ENCODE data around the gene GGNBP2. TPM values are rescaled to one million over a fixed set of nuclear protein-coding genes. Genes with fewer than 3 reads are reported as not detected.

The GGNBP2 gene
- total RNA-seq, 6 experiments from 2014 or later: 53.1 to 62.8 (median 54.2) TPM

GRCh38 chr17:36498560-36499300 lies 46.0 kb upstream of the GGNBP2 start:
- Mint-ChIP-seq H3K4me1 (ENCODE audit: low read depth) (peaks cover 15% of the 10 kb centered on the region), H3K4me3 (no peak overlapping the region), H3K9me3 (no peaks in the 10 kb centered on the region), H3K36me3 (ENCODE audit: low read depth) (peaks cover 24% of the 10 kb centered on the region), H3K27me3 (ENCODE audit: insufficient read depth) (no peaks in the 10 kb centered on the region), H3K27ac (no peak overlapping the region)
- DNase-seq: no peak
- TF ChIP-seq, protein P1, sequence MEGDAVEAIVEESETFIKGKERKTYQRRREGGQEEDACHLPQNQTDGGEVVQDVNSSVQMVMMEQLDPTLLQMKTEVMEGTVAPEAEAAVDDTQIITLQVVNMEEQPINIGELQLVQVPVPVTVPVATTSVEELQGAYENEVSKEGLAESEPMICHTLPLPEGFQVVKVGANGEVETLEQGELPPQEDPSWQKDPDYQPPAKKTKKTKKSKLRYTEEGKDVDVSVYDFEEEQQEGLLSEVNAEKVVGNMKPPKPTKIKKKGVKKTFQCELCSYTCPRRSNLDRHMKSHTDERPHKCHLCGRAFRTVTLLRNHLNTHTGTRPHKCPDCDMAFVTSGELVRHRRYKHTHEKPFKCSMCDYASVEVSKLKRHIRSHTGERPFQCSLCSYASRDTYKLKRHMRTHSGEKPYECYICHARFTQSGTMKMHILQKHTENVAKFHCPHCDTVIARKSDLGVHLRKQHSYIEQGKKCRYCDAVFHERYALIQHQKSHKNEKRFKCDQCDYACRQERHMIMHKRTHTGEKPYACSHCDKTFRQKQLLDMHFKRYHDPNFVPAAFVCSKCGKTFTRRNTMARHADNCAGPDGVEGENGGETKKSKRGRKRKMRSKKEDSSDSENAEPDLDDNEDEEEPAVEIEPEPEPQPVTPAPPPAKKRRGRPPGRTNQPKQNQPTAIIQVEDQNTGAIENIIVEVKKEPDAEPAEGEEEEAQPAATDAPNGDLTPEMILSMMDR (IDR thresholded peaks at IDR 0.05): no peak

DNA sequence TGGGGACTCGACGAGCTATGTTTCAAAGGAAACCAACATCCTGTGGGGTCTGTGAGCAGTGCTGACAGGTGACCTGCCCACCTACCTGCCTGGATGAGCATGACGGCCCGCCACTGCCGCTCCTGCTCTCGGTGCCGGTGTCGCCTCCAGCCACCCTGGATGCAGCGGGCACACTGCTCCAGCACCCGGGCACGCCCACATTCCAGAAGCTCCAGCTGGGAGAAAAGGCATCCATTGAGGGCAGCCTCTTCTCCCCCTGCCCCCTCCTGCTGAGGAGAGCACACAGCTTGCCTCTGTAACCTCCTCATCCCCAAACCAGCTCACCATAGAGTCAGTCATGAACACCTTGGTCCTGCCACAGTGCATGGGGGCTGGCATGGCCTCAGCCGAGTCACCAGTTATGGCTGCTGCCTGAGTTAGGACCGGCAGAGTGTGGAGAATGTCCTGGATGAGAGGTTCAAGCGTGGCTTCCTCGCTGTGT lies 43.9 kb upstream of the GGNBP2 start:
- H3K4me3 Mint-ChIP-seq: no peak overlapping the region
- no peaks in the 10 kb centered on the region for H3K9me3 Mint-ChIP-seq
- H3K36me3 Mint-ChIP-seq (ENCODE audit: low read depth): peaks cover 21% of the 10 kb centered on the region
- peaks cover 9% of the 10 kb centered on the region for H3K4me1 Mint-ChIP-seq (ENCODE audit: low read depth)
- DNase-seq: no peak
- TF ChIP-seq, protein P1 (IDR thresholded peaks at IDR 0.05): no peak
- no peak overlapping the region for H3K27ac Mint-ChIP-seq
- H3K27me3 Mint-ChIP-seq (ENCODE audit: insufficient read depth): no peaks in the 10 kb centered on the region; the same call in 1 of the 2 replicates

DNA sequence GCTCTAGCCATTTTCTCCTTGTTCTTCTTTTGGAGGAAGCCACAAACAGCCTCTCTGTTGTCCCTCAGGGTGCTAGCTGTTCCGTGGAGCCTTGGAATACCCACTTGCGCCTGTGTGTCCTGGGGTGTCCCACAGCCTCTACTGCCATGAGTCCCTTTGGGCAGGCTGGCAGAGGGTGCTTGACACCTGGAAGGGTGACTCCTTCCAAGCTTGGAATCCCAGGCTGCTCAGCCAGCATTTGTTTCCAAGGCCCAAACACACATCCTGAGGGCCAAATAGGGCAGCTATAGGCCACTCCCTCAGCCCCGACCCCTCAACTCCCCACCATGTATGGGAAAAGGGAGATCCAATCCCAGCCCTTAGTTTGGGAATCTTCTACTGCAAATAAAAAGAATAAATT lies 43.4 kb upstream of the GGNBP2 start:
- no peak for DNase-seq
- TF ChIP-seq, protein P1 (IDR thresholded peaks at IDR 0.05): no peak
- Mint-ChIP-seq H3K9me3 (no peaks in the 10 kb centered on the region), H3K4me3 (no peak overlapping the region), H3K27me3 (ENCODE audit: insufficient read depth) (no peaks in the 10 kb centered on the region; the same call in 1 of the 2 replicates), H3K27ac (no peak overlapping the region), H3K36me3 (ENCODE audit: low read depth) (peaks cover 16% of the 10 kb centered on the region), H3K4me1 (ENCODE audit: low read depth) (peaks cover 6% of the 10 kb centered on the region)

- H3K36me3 Mint-ChIP-seq (ENCODE audit: low read depth): peaks cover 16% of the 10 kb centered on the region
- DNase-seq: no peak
- no peaks in the 10 kb centered on the region for H3K9me3 Mint-ChIP-seq
- no peak overlapping the region for H3K4me3 Mint-ChIP-seq
- no peaks in the 10 kb centered on the region; the same call in 1 of the 2 replicates for H3K27me3 Mint-ChIP-seq (ENCODE audit: insufficient read depth)
- TF ChIP-seq, protein P1 (IDR thresholded peaks at IDR 0.05): no peak
- no peaks in the 10 kb centered on the region for H3K4me1 Mint-ChIP-seq (ENCODE audit: low read depth)
- H3K27ac Mint-ChIP-seq: no peak overlapping the region
Observed at GRCh38 chr17:36501963-36502362, 42.8 kb upstream of the GGNBP2 start.

DNA sequence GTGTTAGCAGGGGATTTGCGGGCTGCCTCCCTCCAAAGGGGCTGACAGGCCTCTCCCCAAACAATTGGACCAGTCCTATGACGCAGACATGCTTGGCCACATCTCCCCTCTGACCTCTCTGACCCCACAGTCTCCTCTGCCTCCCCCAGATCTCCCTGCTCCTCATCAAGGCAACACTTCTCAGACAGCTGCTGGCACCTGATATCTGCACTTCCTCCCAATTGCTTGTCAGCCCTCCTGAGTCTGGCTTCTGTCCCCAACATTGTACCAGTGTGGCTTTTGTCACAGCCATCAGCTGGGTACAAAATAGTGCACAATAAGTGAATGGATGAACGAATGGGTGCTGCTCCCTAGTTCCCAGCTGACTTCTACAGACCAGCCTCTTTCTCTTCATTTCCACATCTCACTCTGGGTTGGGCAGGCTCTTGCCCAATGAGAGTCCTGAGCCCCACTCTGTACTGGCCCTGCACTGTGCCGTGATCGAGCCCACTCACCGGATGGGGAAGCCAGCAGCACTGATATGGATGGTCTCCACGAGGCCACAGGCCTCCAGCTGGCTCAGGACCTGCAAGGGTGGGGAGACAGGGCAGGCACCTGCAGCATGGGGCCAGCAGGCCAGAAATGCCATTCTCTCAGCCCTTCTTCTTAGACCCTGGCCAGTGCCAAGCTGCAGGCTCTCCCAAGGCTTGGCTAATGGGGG lies 41.1 kb upstream of the GGNBP2 start:
- Mint-ChIP-seq H3K4me3 (no peak overlapping the region), H3K27ac (no peak overlapping the region), H3K36me3 (ENCODE audit: low read depth) (peaks cover 16% of the 10 kb centered on the region), H3K4me1 (ENCODE audit: low read depth) (no peaks in the 10 kb centered on the region), H3K27me3 (ENCODE audit: insufficient read depth) (no peaks in the 10 kb centered on the region; the same call in 1 of the 2 replicates), H3K9me3 (no peaks in the 10 kb centered on the region)
- no peak for DNase-seq
- TF ChIP-seq, protein P1 (IDR thresholded peaks at IDR 0.05): no peak

All from HFFc6 (cell line).